K562 (cell line): ENCODE measurements around the gene GGT6. TPM values are rescaled to one million over a fixed set of nuclear protein-coding genes. Genes with fewer than 3 reads are reported as not detected.

Experiments
- ATAC-seq: fragments of 200-7000 bp; cut with Tn5 transposase; 3 replicates; pipeline ENCODE4 v1.9.1; 2020; ENCODE audit warnings: moderate library complexity
- BruUV-seq: library from RNA; stranded (reverse); fragments of 400-500 nt; replicated peaks from 2 replicates; lab custom pipeline; 2021; lab: Mats Ljungman, UMichigan
- CTCF ChIA-PET: fragments of 300-600 bp; formaldehyde crosslinking; extraction: SDS; loops from one replicate; lab custom pipeline; 2021; ENCODE audit warnings: low intra/inter-chr PET ratio; lab: Yijun Ruan, JAX
- POLR2A ChIA-PET: fragments of 300-600, 350-650 bp; sonication (Branson Sonifier 250); formaldehyde crosslinking; extraction: SDS; loops from one replicate; lab custom pipeline; 2021; ENCODE audit warnings: antibody characterized with exemption, inconsistent platforms; lab: Yijun Ruan, JAX
- DNase-seq, 4 experiments: peaks; one replicate each; pipeline versions ENCODE4 v3.0.0 to v3.0.0-alpha.2; 2011 to 2018; ENCODE audit warnings: low spot score in 3 of 4, mixed read lengths in 3 of 4; ENCODE audit errors: extremely low read depth in 1 of 4
- FAIRE-seq: peaks from 2 replicates; lab custom pipeline; 2011; peaks lifted over from hg19 to GRCh38; lab: Jason Lieb, UNC
- H2AFZ ChIP-seq: 2 replicates; pipeline ENCODE4 v1.6.0; 2011; ENCODE audit warnings: low read depth, low read length, control low read depth, inconsistent platforms
- H3K27ac ChIP-seq: fragments of 200-600 bp; 3 replicates; pipeline ENCODE4 v1.8.0; 2011; ENCODE audit warnings: low read depth, mild to moderate bottlenecking, control low read depth, inconsistent platforms, low read length, moderate library complexity, mixed read lengths; ENCODE audit errors: extremely low read depth
- H3K27me3 ChIP-seq, 2 experiments: fragments of 300-600 bp in 1 of 2; 2 replicates in 1 of 2; 3 replicates in 1 of 2; pipeline versions ENCODE4 v1.6.0 to v1.8.0; 2011; ENCODE audit warnings: inconsistent platforms in 2 of 2, low read length in 2 of 2, mild to moderate bottlenecking in 1 of 2, mixed read lengths in 1 of 2, moderate library complexity in 1 of 2; ENCODE audit not compliant: control insufficient read depth in 2 of 2, insufficient read depth in 2 of 2
- H3K36me3 ChIP-seq: fragments of 300-600 bp; 3 replicates; pipeline ENCODE4 v1.8.0; 2011; ENCODE audit warnings: mild to moderate bottlenecking, low read length, inconsistent platforms; ENCODE audit not compliant: control insufficient read depth, insufficient read depth
- H3K4me1 ChIP-seq, 2 experiments: fragments of 200-600 bp in 1 of 2; replicated peaks in 1 of 2; 2 replicates in 1 of 2; 3 replicates in 1 of 2; pipeline versions ENCODE4 v1.5.1 to v1.8.0; 2011; ENCODE audit warnings: inconsistent platforms in 2 of 2, low read length in 2 of 2, mild to moderate bottlenecking in 1 of 2, mixed read lengths in 1 of 2, moderate library complexity in 1 of 2; ENCODE audit not compliant: control insufficient read depth in 2 of 2, insufficient read depth in 2 of 2
- H3K4me2 ChIP-seq: 2 replicates; pipeline ENCODE4 v1.6.1; 2011; ENCODE audit warnings: low read length, control low read depth, inconsistent platforms, mixed read lengths; ENCODE audit not compliant: insufficient read depth
- H3K4me3 ChIP-seq: fragments of 200-600 bp; sonication (generic), shearing (Covaris generic); 2 replicates; pipeline ENCODE4 v1.5.1; 2016; ENCODE audit warnings: control low read depth, inconsistent platforms
- H3K79me2 ChIP-seq: fragments of 200-600 bp; 3 replicates; pipeline ENCODE4 v1.8.0; 2011; ENCODE audit warnings: low read length, inconsistent platforms; ENCODE audit not compliant: control insufficient read depth, insufficient read depth
- H3K9ac ChIP-seq, 2 experiments: 2 replicates each; pipeline versions ENCODE4 v1.6.0 to v1.6.1; 2011; ENCODE audit warnings: low read depth in 2 of 2, low read length in 2 of 2, control low read depth in 1 of 2, inconsistent platforms in 1 of 2, mild to moderate bottlenecking in 1 of 2, mixed read lengths in 1 of 2; ENCODE audit not compliant: insufficient read depth in 1 of 2
- H3K9me1 ChIP-seq: one replicate; pipeline ENCODE4 v1.6.0; 2011; ENCODE audit warnings: inconsistent platforms, mild to moderate bottlenecking, low read length, moderate library complexity; ENCODE audit not compliant: control insufficient read depth, insufficient read depth
- H3K9me3 ChIP-seq: replicated peaks from 2 replicates; pipeline ENCODE4 v1.5.1; 2011; ENCODE audit warnings: low read depth, low read length, inconsistent platforms; ENCODE audit not compliant: control insufficient read depth, insufficient read depth
- H4K20me1 ChIP-seq: replicated peaks from 2 replicates; pipeline ENCODE4 v1.6.1; 2011; ENCODE audit warnings: low read length, inconsistent platforms, mixed read lengths; ENCODE audit not compliant: control insufficient read depth, insufficient read depth
- HDGF ChIP-seq: fragments of 450-650 bp; IDR thresholded peaks from 2 replicates; pipeline ENCODE4 v1.6.1; 2016
- HEY1 ChIP-seq: fragments of 250-450 bp; sonication (Bioruptor Pico); IDR thresholded peaks from 2 replicates; pipeline ENCODE4 v1.5.0; 2020; ENCODE audit warnings: mild to moderate bottlenecking, moderate library complexity, borderline replicate concordance
- KHSRP ChIP-seq: fragments of 450-650 bp; IDR thresholded peaks from 2 replicates; pipeline ENCODE4 v1.6.1; 2017
- L3MBTL2 ChIP-seq: fragments of 450-650 bp; IDR thresholded peaks from 2 replicates; pipeline ENCODE4 v1.6.1; 2016; ENCODE audit warnings: mild to moderate bottlenecking, moderate library complexity
- MTA1 ChIP-seq: fragments of 450-650 bp; IDR thresholded peaks from 2 replicates; pipeline ENCODE4 v1.6.1; 2017; ENCODE audit warnings: borderline replicate concordance
- MTF1 ChIP-seq: fragments of 250-450 bp; sonication (Bioruptor Pico); IDR thresholded peaks from 2 replicates; pipeline ENCODE4 v1.9.0; 2021; ENCODE audit warnings: moderate library complexity, mild to moderate bottlenecking, inconsistent platforms, borderline replicate concordance
- PCBP1 ChIP-seq: fragments of 200-400 bp; formaldehyde crosslinking; IDR thresholded peaks from 2 replicates; pipeline ENCODE4 v1.6.1; 2018; ENCODE audit warnings: mild to moderate bottlenecking, low read depth, low read length; ENCODE audit not compliant: poor library complexity, severe bottlenecking
- RFX5 ChIP-seq: IDR thresholded peaks from 2 replicates; pipeline ENCODE4 v1.6.1; 2011; ENCODE audit warnings: low read depth, mild to moderate bottlenecking, improper control_type of control experiment, low read length
- RNF2 ChIP-seq: sonication (generic); IDR thresholded peaks from 2 replicates; pipeline ENCODE4 v1.6.1; 2016
- TFE3 ChIP-seq: fragments of 450-650 bp; formaldehyde crosslinking; IDR thresholded peaks from 2 replicates; pipeline ENCODE4 v1.4.0; 2020; ENCODE audit warnings: mild to moderate bottlenecking, mixed read lengths
- ZBTB34 ChIP-seq: fragments of 250-450 bp; sonication (Bioruptor Pico); IDR thresholded peaks from 2 replicates; pipeline ENCODE4 v1.8.0; 2021; ENCODE audit warnings: mild to moderate bottlenecking, moderate library complexity
- ZKSCAN3 ChIP-seq: fragments of 250-450 bp; sonication (Bioruptor Pico); IDR thresholded peaks from 2 replicates; pipeline ENCODE4 v1.4.0; 2020
- ZNF217 ChIP-seq: sonication (generic); formaldehyde crosslinking; IDR thresholded peaks from 2 replicates; pipeline ENCODE4 v1.8.0; 2022; ENCODE audit warnings: mild to moderate bottlenecking, missing genetic modification reagents
- ZNF76 ChIP-seq: fragments of 250-450 bp; sonication (Bioruptor Pico); IDR thresholded peaks from 2 replicates; pipeline ENCODE4 v1.4.0; 2020; ENCODE audit warnings: mild to moderate bottlenecking, moderate library complexity, borderline replicate concordance
- WGBS: fragments of 100-300 bp; shearing (Covaris generic); methylation state at CpG from one replicate; pipeline ENCODE4 v1.1.6; 2016; ENCODE audit warnings: low coverage, mixed read lengths; ENCODE audit not compliant: insufficient coverage; ENCODE audit errors: missing lambda C conversion rate; 5-methylcytosine and 5-hydroxymethylcytosine counted together
- in situ Hi-C: fragments of 300-500 bp; cut with MboI; formaldehyde crosslinking; loops from 4 replicates; pipeline ENCODE4 v1.15.0; 2018; ENCODE audit warnings: inconsistent platforms, mixed read lengths
- intact Hi-C: fragments of 100-400 bp; cut with micrococcal nuclease; formaldehyde crosslinking; loops from 2 replicates; pipeline ENCODE4 v1.14.2; 2022
- polyA plus RNA-seq, 8 experiments: library from polyadenylated mRNA; depleted of rRNA in 4 of 8; stranded (reverse) in 5 of 8; unstranded in 3 of 8; fragments of >200 nt; fragmentation: Nextera tagmentation in 2 of 8; fragmentation: Illumina TruSeq in 1 of 8; extraction: Ambion mirVana in 2 of 8; extraction: Trizol in 1 of 8; gene quantifications; 2 replicates each; pipeline versions ENCODE4 v1.2.1 to v1.2.3, GENCODE V29; 2011 to 2014; ENCODE audit warnings: inconsistent platforms in 1 of 8, missing spikeins in 1 of 8
- total RNA-seq, 7 experiments: library from RNA; depleted of rRNA in 6 of 7; stranded (reverse); fragments of >200 nt in 6 of 7; fragmentation: Illumina TruSeq in 2 of 7; extraction: Trizol in 2 of 7; gene quantifications; 2 replicates each; pipeline versions ENCODE4 v1.2.1 to v1.2.3, GENCODE V29; 2011 to 2021; ENCODE audit warnings: low replicate concordance in 1 of 7
- TF ChIP-seq, protein P1 (sequence below): IDR thresholded peaks from 3 replicates; pipeline ENCODE4 v1.6.1; 2011; ENCODE audit warnings: borderline replicate concordance, mild to moderate bottlenecking; ENCODE audit not compliant: insufficient read length, insufficient read depth
- TF ChIP-seq, protein P2 (sequence below): fragments of 250-450 bp; sonication (Bioruptor Pico); IDR thresholded peaks from 2 replicates; pipeline ENCODE4 v1.5.0; 2021

Gene GGT6
- total and polyA plus RNA-seq, 9 of the 15 experiments (the other 6 are each of a cell fraction or from before 2014, with no cell fraction given), result 0.09 TPM; not detected in 8

GRCh38 chr17:4562015-4562969 is 1.9 kb upstream of the GGT6 start:
- Histone ChIP-seq H4K20me1 (no peaks in the 10 kb centered on the region), H3K4me3 (no peak overlapping the region), H3K27me3 (no peaks in the 10 kb centered on the region), H2AFZ (no peak overlapping the region), H3K9ac (peak overlapping the region in 1 of 2 experiments; percentile 26; a peak in 1 of 4 replicates), H3K9me1 (no peaks in the 10 kb centered on the region), H3K9me3 (no peaks in the 10 kb centered on the region), H3K4me2 (no peak overlapping the region; the same call in 1 of the 2 replicates), H3K79me2 (no peaks in the 10 kb centered on the region), H3K4me1 (peaks cover 0 to 5% of the 10 kb centered on the region in 2 experiments; a peak in 2 of 5 replicates), H3K27ac (no peak overlapping the region), H3K36me3 (no peaks in the 10 kb centered on the region)
- no TSS peak for BruUV-seq
- DNase-seq, result no peak
- FAIRE-seq, result no peak
- in situ Hi-C loops, result no loop called here
- intact Hi-C loops, result loop anchor here (10.0 kb wide), 1 partner anchor 143 kb away; the partner anchor contains the start of gene PELP1
- ATAC-seq, result no peak
- 3% methylated on average over 8 of the region's 8 CpGs for WGBS
- POLR2A ChIA-PET, result interaction anchor here (0.7 to 1.0 kb wide), 2 partner anchors 33 to 37 kb away, joined by 3 to 4 read pairs; no protein-coding TSS in a partner anchor
- CTCF ChIA-PET, result no interaction called here
- TF ChIP-seq HEY1 (CRISPR knock-in tag) (no peak), RFX5 (no peak), ZNF217 (CRISPR knock-in tag) (no peak), TFE3 (CRISPR knock-in tag) (no peak), RNF2 (no peak), KHSRP (no peak), PCBP1 (no peak), ZBTB34 (CRISPR knock-in tag) (no peak), HDGF (no peak), ZKSCAN3 (CRISPR knock-in tag) (no peak), MTF1 (no peak), MTA1 (no peak), ZNF76 (CRISPR knock-in tag) (no peak), L3MBTL2 (no peak)
- TF ChIP-seq, protein P1, sequence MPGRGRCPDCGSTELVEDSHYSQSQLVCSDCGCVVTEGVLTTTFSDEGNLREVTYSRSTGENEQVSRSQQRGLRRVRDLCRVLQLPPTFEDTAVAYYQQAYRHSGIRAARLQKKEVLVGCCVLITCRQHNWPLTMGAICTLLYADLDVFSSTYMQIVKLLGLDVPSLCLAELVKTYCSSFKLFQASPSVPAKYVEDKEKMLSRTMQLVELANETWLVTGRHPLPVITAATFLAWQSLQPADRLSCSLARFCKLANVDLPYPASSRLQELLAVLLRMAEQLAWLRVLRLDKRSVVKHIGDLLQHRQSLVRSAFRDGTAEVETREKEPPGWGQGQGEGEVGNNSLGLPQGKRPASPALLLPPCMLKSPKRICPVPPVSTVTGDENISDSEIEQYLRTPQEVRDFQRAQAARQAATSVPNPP, result no peak
- TF ChIP-seq, protein P2, sequence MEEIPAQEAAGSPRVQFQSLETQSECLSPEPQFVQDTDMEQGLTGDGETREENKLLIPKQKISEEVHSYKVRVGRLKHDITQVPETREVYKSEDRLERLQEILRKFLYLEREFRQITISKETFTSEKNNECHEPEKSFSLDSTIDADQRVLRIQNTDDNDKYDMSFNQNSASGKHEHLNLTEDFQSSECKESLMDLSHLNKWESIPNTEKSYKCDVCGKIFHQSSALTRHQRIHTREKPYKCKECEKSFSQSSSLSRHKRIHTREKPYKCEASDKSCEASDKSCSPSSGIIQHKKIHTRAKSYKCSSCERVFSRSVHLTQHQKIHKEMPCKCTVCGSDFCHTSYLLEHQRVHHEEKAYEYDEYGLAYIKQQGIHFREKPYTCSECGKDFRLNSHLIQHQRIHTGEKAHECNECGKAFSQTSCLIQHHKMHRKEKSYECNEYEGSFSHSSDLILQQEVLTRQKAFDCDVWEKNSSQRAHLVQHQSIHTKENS (CRISPR knock-in tag), result no peak
